HG03039 (cell line): Measurements from ENCODE around the gene USP32.
"Not testable (repeated sequence)": the region's sequence is repeated elsewhere in the genome, so short reads cannot be mapped to it uniquely, and the experiment has no call there.

Experiments
- ATAC-seq: cut with Tn5 transposase; IDR thresholded peaks from one replicate; pipeline ENCODE4 v1.9.1; 2021; ENCODE audit warnings: mild to moderate bottlenecking, moderate library complexity; ENCODE audit not compliant: unreplicated experiment

The USP32 gene

DNA sequence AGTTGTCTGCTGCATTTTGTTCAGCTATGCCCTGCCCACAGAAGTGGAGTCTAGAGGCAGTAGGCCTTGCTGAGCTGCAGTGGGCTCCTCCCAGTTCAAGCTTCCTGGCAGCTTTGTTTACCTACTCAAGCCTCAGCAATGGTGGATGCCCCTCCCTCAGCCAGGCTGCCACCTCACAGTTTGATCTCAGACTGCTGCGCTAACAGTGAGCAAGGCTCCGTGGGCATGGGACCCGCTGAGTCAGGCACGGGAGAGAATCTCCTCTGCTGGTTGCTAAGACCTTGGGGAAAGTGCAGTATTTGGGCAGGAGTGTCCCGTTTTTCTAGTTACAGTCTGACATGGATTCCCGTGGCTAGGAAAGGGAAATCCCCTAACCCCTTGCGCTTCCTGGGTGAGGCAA is 49.4 kb downstream of the USP32 start:
- ATAC-seq, result not testable (repeated sequence)

DNA sequence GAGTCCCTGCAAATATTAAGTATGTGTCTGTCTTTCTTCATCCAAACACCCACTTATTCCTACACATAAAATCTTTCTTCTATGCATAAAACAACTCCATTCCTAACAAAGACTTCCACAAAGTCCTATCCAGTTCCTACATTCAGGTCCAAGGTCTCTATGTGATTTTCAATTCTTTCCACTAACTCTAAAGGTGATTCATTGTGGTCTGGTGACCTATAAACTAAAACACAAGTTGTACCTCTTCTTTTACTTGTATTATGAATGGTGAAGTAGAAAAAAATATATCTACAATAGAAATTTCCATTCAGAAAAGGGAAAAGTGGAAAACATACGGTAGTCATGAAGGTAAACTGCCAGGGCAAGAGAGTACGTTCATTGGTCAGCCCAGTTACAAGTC is 56.6 kb downstream of the USP32 start:
- ATAC-seq, result no peak

DNA sequence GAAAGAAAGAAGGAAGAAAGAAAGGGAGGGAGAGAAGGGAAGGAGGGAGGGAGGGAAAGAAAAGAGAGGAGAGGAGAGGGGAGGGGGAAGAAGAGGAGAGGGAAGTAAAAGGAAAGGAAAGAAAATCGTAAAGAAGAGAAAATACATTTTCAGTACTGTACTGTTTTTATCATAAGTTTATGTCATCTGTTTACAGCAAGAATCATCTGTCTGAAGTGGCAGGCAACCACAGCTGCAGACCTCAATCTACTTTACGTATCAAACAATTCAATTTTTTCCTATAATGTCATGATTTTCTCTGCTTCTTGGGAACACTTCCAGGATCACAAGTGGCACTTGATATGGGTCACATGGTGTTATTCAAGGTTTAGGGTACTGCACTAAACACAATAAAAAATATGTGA is 58.3 kb downstream of the USP32 start:
- no peak for ATAC-seq

DNA sequence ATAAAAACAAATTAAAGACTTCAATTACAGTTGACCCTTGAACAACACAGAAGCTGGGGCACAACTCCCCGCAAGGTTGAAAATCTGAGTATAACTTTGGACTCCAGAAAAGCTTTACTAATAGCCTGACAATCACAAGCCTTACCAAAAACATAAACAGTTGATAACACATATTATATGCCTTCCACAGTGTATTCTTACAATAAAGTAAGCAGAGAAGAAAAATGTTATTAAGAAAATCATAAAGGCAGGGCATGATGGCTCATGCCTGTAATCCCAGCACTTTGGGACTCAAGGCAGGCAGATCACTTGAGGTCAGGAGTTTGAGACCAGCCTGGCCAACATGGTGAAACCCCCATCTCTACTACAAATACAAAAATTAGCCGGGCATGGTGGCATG is 58.9 kb downstream of the USP32 start:
- not testable (repeated sequence) for ATAC-seq

DNA sequence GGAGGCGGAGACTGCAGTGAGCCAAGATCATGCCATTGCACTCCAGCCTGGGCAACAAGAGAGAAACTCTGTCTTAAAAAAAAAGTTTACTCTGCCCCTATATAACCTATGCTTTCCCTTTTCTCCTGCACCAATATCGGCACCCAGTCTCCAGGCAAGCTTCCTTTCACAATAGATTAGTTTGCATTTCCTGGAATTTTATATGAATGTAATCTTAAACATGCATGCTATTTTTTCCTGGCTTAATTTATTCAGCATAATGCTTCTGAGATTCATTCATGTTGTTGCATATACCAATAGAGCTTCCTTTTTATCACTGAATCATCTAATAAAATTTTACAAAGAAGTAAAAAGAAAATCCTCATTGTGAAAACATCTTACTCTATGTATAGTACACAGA is 59.4 kb downstream of the USP32 start:
- no peak for ATAC-seq

DNA sequence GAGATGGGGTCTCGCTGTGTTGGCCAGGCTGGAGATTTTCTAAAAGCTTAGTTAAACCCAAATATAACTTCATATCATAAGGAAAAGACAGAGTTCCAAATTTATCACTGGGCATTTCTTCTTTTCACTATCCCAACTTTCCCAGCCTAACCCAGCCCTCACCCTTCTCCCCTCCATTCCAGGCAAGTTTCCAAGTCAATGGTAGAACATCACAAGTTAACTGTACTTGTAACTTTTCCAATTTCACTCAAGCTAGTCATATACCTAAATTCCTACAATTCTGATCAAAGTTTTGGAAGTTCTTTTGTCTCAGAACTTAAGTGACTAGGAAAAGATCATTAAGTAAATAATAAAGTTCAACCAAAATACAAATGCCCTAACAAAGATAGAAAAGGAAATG is 61.2 kb downstream of the USP32 start:
- no peak for ATAC-seq

DNA sequence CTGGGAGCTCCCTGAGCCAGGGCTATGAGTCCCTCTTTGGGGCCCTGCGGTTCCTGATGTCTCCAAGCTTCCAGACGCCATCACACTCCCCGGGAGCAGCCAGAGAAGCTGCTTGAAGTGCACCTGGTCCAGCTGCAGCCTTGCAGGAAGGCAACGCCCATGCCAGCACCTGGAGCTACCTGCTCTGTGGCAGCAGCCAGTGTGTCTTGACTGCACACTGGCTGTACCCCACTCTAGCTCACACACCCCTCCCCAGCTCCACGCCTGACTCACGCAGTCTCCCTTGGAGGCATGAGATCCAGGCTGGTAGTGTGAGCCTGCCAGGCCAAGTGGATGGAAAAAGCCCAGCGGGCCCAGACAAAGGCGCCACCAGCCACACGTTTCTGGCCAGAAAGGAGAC is 63.3 kb downstream of the USP32 start:
- ATAC-seq, result no peak

DNA sequence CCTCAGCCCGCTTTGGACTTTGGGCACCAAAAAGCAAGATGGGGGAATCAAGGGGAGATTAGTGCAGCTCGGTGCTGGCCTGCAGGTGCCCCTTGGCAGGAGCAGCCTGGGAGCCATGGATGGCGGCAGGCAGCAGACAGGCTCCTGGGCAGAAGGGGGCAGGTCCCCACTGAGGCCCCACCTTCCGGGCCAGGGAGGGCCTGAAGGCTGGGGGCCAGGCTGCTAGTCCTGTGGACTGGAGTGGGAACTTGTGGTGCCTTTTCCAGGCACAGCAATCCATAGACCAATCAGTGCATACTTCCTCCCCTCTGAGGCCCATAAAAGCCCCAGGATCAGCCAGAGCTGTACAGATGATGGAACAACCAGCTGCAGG is 64.0 kb downstream of the USP32 start:
- no peak for ATAC-seq

DNA sequence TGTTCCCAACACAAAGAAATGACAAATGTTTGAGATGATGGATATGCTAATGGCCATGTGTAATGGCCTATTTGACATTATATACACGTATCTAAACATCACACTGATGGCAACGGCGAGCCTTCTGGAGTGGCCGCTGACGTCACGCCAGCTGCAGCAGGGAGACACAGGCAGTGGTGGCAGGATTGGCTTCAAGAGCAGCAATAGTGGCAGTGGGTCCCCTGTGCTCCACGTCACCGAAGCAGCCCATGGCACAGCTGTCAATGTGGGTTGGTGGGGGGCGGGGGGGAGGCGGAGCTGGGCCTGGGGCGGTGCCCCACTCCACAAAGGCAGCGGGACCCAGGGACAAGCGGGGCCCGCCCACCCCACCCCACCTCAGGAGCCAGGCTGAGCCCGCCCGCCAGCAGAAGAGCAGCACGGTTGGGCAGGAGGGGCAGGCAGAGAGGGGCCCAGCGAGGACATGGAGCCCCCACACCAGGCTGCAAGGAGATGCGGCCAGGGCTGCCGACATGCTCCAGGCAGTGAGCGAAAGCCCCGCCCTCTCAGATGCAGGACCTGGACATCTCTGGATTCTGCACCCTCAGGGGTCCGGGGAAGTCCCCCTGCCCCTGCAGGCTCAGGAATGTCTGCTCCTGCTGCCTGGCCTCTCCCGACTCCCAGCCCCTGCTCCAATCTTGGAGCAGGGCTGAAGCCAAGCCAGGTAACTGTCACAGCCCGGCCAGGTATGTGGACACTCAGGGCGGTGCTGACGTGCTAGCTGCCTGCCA is 64.6 kb downstream of the USP32 start:
- ATAC-seq, result no peak

DNA sequence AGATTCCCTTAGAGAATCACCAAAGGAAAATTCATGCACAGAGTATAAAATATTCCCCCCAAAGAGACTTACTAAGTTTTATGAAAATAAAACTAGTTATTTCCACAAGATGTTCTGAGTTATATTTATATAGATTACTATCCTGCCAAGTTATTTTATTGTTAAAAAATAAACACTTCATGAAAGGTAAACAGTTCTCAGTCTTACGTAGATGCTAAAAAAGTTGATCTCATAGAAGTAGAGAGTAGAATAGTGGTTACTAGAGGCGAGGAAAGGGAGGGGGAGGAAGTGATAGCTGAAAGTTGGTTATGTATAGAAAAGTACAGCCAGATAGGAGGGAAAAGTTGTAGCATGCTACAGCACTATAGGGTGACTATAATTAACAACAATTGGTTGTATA is 65.2 kb downstream of the USP32 start:
- ATAC-seq, result no peak

DNA sequence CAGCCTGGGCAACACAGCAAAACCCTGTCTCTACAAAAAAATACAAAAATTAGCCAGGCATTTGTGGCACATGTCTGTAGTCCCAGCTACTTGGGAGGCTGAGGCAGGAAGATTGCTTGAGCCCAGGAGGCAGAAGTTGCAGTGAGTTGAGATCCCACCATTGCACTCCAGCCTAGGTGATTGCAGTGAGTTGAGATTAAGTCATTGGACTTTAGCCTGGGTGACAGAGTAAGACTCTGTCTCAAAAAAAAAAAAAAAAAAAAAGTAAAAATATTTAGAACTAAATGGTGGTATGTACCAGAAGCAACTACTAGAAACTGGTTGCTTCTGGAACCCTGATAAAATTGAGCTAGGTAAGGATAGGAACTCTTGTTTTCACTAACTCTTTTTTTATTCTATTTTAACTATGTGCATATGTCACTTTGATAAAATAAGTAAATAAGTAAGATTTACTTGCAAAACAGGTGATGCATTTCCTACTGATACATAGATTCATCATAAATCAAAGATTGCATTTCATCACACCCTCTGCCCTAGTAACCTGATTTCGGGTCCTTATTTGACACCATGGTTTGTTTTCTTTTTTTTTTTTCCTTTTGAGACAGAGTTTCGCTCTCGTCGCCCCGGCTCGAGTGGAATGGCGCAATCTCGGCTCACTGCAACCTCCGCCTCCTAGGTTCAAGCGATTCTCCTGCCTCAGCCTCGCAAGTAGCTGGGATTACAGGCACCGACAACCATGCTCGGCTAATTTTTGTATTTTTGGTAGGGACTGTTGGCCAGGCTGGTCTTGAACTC is 66.0 kb downstream of the USP32 start:
- ATAC-seq, result no peak

DNA sequence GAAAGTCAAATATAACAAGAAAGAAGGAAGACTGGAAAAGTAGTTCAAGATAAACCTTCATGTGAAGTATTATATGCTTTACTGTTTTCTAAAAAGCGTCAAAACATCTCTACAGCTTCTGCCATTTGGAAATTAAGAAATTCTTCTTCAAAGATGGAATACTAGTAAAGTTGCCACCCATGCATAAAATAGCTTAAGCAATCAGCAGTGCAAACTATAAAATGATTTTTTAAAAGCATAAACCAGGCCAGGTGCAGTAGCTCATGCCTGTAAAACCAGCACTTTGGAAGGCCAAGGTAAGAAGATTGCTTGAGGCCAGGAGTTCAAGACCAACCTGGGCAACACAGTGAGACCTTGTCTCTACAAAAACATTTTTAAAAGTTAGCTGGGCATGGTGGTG is 68.2 kb downstream of the USP32 start:
- no peak for ATAC-seq

DNA sequence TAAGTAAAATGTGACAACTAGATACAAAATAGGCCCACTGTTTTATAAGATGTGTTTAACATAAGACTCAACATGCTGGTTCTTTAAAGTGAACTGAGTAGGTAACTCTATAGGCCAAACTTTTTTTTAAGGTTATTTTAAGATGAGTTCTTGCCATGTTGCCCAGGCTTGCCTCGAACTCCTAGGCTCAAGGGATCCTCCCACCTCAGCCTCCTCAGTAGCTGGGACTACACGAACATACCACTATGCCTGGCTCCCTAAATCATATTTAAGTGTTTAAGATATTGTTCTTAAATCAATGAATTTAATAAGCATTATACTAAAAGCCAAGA is 69.9 kb downstream of the USP32 start:
- no peak for ATAC-seq

DNA sequence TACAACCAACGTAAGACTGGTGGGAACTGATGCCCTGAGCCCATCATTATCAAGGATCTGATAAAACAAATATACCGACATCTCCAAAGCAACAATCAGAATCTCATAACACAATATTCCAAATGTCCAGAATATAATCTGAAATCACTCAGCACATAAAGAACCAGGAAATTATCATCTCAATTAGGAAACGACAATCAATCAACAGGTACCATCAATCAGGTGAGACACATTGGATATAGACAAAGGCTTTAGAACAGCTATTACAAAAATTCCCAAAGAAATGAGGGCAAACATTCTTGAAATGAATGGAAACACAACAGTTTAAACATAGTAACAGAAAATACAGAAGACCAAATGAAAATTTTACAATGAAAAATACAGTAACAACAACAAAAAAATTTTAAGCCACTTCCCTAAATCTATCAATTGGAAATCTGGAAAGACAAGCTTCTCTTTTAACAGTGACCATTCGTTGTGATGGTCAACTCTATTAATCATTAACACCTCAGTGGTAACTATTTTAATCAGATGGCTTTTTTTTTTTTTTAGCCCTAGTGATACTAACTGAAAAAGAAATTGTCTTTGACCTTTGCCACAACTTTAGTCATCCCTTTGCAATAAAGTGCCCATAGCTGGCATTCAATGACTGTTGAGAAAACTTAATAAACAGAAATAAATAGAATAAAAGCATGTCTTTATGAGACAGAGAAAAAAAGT is 70.4 kb downstream of the USP32 start:
- ATAC-seq, result no peak

DNA sequence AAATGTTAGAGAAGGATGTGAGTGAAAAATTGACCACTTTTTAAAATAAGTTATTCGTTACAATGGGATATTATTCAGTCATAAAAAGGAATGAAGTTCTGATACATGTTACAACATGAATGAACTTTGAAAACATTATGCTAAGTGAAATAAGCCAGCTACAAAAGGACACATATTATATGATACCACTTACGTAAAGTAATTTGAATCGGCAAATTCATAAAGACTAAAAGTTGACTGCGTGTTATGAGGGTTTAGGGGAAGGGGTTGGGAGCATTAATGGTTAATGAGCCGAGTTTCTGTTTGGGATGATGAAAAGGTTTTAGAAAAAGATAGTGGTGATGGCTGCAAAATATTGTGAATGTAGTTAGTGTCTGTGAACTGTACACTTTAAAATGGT is 73.1 kb downstream of the USP32 start:
- ATAC-seq, result no peak

DNA sequence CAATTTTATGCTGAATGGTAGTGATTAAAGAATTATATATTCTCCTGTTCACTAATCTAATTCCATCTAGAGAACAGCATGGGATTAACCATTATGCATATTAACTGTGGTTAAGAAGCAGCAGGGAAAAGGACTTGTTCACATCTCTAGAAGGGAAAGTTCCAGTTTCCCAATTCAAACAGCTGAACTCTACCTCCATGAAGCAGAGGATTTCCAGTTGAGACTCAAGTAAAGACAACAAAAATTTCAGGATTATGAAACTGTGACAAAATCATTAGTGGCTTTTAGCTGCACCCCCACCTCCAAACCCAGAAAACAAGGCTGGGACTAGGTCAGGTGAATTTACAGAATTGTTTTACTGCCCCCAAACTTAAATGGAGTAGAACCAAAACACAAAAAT is 73.6 kb downstream of the USP32 start:
- no peak for ATAC-seq

DNA sequence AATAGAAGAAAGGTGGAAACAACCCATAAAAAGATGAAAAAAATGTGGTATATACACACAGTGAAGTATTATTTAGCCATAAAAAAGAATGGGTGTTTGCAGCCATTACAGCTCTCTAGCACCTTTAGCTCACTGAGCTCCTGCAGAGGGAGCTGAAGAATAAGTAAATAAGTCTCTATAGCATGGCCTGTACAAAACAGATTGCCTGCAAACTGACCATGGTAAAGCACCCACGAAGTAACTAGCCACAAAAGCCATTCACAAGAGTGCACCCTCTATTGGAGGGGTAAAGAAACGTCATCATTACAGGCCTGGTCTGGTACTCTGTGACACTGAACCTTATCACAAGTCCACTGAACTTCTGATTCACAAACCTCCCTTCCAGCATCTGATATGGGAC is 76.3 kb downstream of the USP32 start:
- ATAC-seq, result no peak

DNA sequence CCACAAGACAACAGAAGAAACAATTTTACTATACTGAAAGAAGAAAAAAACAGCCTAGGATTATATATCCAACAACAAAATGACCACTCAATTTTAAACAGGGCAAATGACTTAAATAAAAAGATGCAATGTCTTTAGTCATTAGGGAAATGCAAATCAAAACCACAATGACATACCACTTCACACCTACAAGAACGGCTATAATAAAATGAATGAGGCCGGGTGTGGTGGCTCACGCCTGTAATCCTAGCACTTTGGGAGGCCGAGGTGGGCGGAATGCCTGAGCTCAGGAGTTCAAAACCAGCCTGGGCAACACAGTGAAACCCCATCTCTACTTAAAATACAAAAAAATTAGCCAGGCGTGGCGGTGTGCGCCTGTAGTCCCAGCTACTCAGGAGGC is 77.0 kb downstream of the USP32 start:
- ATAC-seq, result not testable (repeated sequence)

DNA sequence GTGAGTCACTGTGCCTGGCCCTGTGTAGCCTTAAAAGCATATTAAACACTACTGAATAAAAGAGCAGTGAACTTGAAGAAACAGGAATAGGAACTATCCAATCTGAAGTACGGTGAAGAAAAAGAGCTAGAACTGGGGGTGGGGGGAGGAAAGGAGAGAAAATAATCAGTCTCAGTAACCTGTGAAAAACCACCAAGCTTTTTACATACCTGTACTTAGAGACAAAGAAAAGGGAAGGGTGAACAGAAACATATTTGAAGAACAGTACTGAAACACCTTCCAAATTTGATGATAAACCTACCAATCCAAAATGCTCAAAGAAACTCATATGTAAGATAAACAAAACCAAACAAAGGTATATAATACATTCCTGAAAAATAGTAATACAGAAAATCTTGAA is 77.5 kb downstream of the USP32 start:
- no peak for ATAC-seq

DNA sequence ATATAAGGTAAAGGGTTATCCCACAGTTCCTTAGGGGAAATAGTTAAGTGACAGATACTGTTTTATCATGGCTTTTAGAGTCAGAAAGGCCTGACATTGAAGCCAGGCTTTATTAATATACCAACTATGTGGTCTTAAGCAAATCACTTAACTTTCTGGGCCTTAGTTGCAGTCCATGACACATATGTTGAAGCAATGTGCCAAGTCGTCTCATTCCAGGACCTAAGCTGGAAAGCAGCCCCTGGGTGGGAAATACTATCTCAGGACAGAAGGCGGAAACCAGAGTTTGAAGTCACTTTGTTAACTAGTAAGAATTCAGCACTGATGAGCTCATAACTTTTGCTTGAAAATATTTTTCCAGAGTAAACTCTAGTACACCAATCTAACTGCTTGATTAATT is 80.0 kb downstream of the USP32 start:
- ATAC-seq, result no peak

DNA sequence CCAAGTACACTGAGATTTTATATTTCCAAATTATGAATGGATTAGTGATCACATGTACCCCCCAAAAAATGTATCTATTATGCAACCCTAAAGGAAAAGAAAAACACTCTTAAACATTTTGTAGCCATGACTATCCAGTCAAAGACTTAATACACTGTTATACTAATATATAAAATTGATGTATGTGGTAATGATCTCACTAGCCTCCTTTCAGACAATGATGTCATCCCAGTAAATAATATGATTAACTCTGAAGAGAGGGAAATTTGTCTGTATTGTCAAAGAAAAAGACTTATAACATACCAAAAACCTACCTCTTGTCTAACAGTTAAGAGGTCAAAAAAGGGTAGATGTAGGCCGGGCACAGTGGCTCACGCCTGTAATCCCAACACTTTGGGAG is 80.7 kb downstream of the USP32 start:
- ATAC-seq, result no peak

DNA sequence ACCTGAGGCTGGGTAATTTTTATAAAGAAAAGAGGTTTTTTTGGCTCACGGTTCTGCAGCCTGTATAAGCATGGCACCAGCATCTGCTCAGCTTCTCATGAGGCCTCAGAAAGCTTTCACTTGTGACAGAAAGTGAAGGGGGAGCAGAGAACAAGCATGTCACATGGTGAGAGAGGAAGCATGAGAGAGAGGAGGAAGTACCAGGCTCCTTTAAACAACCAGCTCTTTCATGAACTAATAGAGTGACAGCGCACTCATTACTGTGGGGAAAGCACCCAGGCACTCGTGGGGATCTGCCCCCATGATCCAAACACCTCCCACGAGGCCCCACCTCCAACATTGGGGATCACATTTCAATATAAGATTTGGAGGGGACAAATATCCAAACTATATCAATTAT is 86.8 kb downstream of the USP32 start:
- no peak for ATAC-seq
